HG03558 (cell line): Measurements from ENCODE around the gene TUG1.

Source experiments
- ATAC-seq: cut with Tn5 transposase; IDR thresholded peaks from one replicate; pipeline ENCODE4 v1.9.1; 2021; ENCODE audit warnings: moderate number of reproducible peaks; ENCODE audit not compliant: unreplicated experiment; ENCODE audit errors: extremely low read depth

The TUG1 gene

DNA sequence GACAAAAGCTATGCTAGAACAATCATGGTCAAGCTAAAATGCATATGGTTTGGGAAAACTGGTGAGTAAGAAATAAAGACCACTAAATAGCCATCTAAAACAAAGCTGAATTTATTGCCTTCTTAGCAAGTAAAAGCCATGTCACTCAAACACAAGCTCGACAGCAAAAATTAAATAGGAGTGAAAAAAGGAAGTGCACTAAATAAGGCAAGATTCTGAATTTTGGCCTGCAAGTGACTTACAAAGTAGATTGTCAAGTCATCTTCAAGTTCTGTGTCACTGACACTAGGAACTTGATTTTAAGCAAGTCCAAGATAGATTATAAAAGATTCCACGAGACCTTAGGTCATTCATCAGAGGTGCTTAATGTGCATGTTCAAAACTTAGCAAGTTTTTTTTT, 27.4 kb downstream of the TUG1 start:
- ATAC-seq = no peak

GRCh38 chr22:30998329-30998728, 29.3 kb downstream of the TUG1 start:
- no peak for ATAC-seq

DNA sequence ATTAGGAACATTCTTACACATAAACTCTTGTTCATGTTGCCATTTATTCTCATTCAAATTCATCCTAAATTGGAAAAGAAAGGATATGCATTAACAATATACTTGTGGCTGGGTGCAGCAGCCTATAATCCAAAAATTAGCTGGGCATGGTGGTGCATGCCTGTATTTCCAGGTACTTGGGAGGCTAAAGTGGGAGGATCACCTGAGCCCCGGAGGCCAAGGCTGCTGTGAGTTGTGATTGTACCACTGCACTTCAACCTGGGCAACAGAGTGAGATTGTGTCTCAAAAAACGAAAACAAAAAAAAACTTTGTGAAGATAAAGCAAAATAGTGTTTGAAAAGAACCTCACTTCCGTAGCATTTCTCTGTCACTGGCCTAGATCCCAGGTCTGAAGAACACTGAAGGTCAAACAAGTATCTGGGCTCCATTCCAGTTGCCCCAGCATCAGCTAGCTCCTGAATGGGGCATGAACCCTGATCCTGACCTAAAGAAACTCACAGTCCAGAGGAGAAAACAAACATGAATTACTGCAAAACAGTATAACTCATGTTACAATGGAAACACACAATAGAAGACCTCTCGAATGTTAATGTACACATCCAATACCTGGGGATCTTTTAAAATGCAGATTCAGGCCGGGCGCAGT, 32.2 kb downstream of the TUG1 start:
- no peak for ATAC-seq

DNA sequence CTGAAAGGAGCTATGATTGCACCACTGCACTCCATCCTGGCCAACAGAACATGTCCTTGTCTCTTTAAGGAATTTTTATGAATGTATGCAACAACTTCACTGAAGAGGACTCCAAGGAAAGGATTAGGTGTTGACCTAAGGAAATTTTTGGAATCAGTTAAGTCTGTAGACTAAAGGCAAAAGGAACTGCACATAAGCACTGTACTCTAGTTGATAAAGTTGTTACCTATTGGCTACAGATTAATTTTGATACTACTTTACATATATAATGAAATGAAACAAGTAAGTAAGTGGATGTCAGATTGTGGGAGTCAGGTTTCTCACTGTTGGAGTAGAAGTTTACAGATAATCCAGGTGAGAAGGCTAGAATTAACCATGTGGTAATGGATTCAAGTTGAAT, 36.5 kb downstream of the TUG1 start:
- no peak for ATAC-seq

- ATAC-seq = no peak
These were observed 50.3 kb downstream of the TUG1 start for GRCh38 chr22:31019191-31019930.

GRCh38 chr22:31020334-31020733, 51.3 kb downstream of the TUG1 start:
- no peak for ATAC-seq

DNA sequence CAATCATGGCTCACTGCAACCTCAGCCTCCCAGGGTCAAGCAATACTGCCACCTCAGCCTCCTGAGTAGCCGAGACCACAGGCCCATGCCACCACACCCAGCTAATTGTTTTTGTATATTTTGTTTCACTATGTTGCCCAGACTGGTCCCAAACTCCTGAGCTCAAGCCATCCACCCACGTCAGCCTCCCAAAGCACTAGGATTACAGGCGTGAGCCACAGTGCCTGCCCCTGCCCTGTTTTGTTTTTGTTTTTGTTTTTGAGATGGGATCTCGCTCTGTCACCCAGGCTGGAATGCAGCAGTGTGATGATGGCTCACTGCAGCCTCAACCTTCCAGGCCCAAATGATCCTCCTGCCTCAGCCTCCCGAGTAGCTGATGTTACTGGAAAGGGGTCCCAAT, 53.5 kb downstream of the TUG1 start:
- no peak for ATAC-seq
